Osteoblast (primary cell): ENCODE measurements around the gene HCFC2. TPM values are rescaled to one million over a fixed set of nuclear protein-coding genes. Genes with fewer than 3 reads are reported as not detected.

Experiments used
- DNase-seq: peaks from one replicate; pipeline ENCODE4 v3.0.0; 2011; ENCODE audit warnings: low spot score, mixed read lengths; ENCODE audit not compliant: insufficient read length; ENCODE audit errors: missing footprints
- H2AFZ ChIP-seq: 2 replicates; pipeline ENCODE4 v1.6.0; 2011; ENCODE audit warnings: mild to moderate bottlenecking, low read length
- H3K27ac ChIP-seq: 2 replicates; pipeline ENCODE4 v1.5.1; 2011; ENCODE audit warnings: mild to moderate bottlenecking, low read depth, low read length, moderate library complexity
- H3K27me3 ChIP-seq: 2 replicates; pipeline ENCODE4 v1.6.0; 2012; ENCODE audit warnings: mild to moderate bottlenecking, control low read depth, inconsistent platforms, low read length, moderate library complexity; ENCODE audit not compliant: insufficient read depth
- H3K36me3 ChIP-seq: 2 replicates; pipeline ENCODE4 v1.5.1; 2011; ENCODE audit warnings: mild to moderate bottlenecking, low read length, control low read depth, moderate library complexity; ENCODE audit not compliant: insufficient read depth
- H3K4me1 ChIP-seq: 2 replicates; pipeline ENCODE4 v1.5.1; 2011; ENCODE audit warnings: mild to moderate bottlenecking, low read length, control low read depth, moderate library complexity; ENCODE audit not compliant: insufficient read depth
- H3K4me2 ChIP-seq: 2 replicates; pipeline ENCODE4 v1.6.0; 2011; ENCODE audit warnings: mild to moderate bottlenecking, low read length; ENCODE audit not compliant: insufficient read depth
- H3K4me3 ChIP-seq: fragments of 200-600 bp; sonication (generic); 3 replicates; pipeline ENCODE4 v1.5.1; 2012; ENCODE audit warnings: mild to moderate bottlenecking, low read length, inconsistent platforms; ENCODE audit not compliant: insufficient read depth
- H3K79me2 ChIP-seq: 2 replicates; pipeline ENCODE4 v1.6.0; 2012; ENCODE audit warnings: mild to moderate bottlenecking, low read length, control low read depth, inconsistent platforms; ENCODE audit not compliant: insufficient read depth
- H3K9me3 ChIP-seq: 2 replicates; pipeline ENCODE4 v1.5.1; 2011; ENCODE audit warnings: low read depth, low read length, control low read depth
- H4K20me1 ChIP-seq: 2 replicates; pipeline ENCODE4 v1.6.0; 2012; ENCODE audit warnings: mild to moderate bottlenecking, low read length, control low read depth; ENCODE audit not compliant: insufficient read depth
- total RNA-seq: library from RNA; depleted of rRNA; stranded (reverse); fragments of >200 nt; gene quantifications from 2 replicates; pipeline ENCODE4 v1.2.3, GENCODE V29; 2012
- TF ChIP-seq, protein P1 (sequence below): IDR thresholded peaks from 2 replicates; pipeline ENCODE4 v1.5.1; 2011; ENCODE audit warnings: mild to moderate bottlenecking, low read depth, low read length, moderate library complexity; ENCODE audit errors: extremely low read depth

The HCFC2 gene
- total RNA-seq, 1 donor: 25.7 TPM

DNA sequence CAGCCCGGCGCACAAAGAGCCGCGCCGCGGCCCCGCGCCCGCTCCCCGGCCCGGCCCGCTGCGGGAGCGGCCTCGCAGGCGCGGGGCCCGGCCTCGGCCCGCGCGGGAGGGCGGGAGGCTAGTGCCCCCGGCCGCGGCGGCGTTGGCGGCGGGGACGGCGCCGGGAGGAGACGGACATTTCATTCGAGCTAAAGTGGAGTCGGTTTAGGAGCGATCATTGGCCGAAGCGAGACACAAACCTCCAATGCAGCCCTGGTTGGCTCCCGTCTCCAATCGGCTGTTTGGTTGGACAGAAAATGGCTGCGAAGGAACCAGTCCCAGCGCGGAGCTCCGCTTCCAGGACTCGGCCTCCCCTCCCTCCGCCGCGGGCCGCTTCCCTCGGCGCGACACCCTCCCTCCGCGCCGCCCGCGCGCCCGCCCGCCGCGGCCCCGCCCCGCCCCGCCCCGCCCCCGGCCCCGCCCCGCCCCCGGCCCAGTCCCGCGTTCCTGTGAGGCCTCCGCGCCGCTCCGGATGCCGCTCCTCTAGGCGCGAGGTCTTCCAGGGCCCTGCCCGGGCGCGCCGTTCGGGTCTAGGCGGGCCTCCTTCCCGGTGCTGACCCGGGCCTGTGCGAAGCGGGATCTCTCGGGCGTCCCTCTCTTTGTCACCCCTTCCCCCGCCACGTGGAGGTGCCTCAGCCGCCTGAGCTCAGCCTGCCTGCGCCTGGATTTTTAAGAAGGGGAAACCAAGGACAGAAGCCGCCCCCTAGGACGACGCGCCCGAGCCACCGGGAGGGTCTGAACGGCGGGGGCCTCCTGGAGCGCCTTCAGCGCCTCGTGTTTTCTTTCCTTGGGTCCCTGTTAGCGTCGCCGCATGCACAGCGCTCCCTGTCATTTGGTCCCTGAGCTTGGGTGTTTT is 73.8 kb downstream of the HCFC2 start, which contains the start of gene NFYB:
NFYB (minus strand) TSS at position 309 of the 895 bp plus-strand sequence. CDS start 2,757 bp downstream, outside the sequence.
- peak within 1 kb of the TSS; percentile 94 for H3K4me2 ChIP-seq
- TF ChIP-seq, protein P1, sequence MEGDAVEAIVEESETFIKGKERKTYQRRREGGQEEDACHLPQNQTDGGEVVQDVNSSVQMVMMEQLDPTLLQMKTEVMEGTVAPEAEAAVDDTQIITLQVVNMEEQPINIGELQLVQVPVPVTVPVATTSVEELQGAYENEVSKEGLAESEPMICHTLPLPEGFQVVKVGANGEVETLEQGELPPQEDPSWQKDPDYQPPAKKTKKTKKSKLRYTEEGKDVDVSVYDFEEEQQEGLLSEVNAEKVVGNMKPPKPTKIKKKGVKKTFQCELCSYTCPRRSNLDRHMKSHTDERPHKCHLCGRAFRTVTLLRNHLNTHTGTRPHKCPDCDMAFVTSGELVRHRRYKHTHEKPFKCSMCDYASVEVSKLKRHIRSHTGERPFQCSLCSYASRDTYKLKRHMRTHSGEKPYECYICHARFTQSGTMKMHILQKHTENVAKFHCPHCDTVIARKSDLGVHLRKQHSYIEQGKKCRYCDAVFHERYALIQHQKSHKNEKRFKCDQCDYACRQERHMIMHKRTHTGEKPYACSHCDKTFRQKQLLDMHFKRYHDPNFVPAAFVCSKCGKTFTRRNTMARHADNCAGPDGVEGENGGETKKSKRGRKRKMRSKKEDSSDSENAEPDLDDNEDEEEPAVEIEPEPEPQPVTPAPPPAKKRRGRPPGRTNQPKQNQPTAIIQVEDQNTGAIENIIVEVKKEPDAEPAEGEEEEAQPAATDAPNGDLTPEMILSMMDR: no peak
- no peaks in the 10 kb centered on the region for H3K9me3 ChIP-seq
- peak within 1 kb of the TSS; percentile 62 for H3K27ac ChIP-seq
- peaks cover 35% of the 10 kb centered on the region for H3K4me1 ChIP-seq
- peaks cover 2% of the 10 kb centered on the region for H4K20me1 ChIP-seq
- H3K79me2 ChIP-seq: peaks cover 38% of the 10 kb centered on the region
- peaks cover 6% of the 10 kb centered on the region for H3K36me3 ChIP-seq
- peak within 1 kb of the TSS; percentile 72 for H2AFZ ChIP-seq
- H3K4me3 ChIP-seq: peak within 1 kb of the TSS; percentile 82
- peak; percentile 100 for DNase-seq
- H3K27me3 ChIP-seq: no peaks in the 10 kb centered on the region

DNA sequence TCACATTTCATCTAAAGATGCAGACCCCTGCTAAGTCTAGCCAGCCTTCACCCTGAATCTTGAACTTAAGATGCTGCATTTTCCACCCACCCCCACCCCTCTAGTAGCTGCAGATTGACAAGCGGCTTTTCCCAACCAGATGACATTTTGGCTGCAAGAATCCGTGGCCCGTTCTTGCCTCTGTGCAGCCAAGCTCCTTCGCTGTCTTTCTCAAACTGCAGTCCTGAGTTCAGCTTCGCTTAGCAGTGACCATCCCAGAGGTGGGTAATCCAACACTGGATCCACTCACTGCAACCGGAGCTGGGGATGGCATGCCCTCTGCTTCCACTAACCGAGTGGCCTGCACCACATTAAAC is 74.4 kb downstream of the HCFC2 start:
- Histone ChIP-seq H3K79me2 (peaks cover 36% of the 10 kb centered on the region), H3K27ac (no peak overlapping the region), H3K36me3 (peaks cover under 1% of the 10 kb centered on the region), H4K20me1 (peaks cover 2% of the 10 kb centered on the region), H3K4me2 (peak overlapping the region; percentile 77), H3K4me3 (peak overlapping the region; percentile 65), H3K4me1 (peaks cover 35% of the 10 kb centered on the region), H2AFZ (peak overlapping the region; percentile 72), H3K27me3 (no peaks in the 10 kb centered on the region), H3K9me3 (no peaks in the 10 kb centered on the region)
- TF ChIP-seq, protein P1: no peak
- DNase-seq: peak; percentile 51

DNA sequence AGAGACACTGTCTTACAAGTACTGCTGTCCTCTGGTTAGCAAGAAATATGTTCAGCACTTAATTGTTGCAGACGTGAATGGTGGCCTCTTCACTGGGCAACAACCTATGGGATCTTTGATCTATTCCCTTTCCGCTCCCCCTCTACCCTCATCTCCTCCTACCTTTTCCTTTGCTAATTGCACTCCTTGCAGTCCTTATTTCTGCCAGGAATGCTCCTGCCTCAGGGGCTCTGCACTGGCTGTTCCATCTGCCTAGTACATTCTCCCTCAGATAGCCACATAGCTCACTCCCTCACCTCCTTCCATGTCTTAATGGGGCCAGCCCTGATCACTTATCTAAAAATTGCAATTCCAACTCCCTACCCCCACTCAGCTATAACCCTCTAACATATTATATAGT is 78.2 kb downstream of the HCFC2 start:
- no peaks in the 10 kb centered on the region for H4K20me1 ChIP-seq
- no peak overlapping the region for H3K27ac ChIP-seq
- no peak for DNase-seq
- H3K36me3 ChIP-seq: no peaks in the 10 kb centered on the region
- peaks cover 3% of the 10 kb centered on the region for H3K27me3 ChIP-seq
- TF ChIP-seq, protein P1: no peak
- no peak overlapping the region for H3K4me3 ChIP-seq
- no peaks in the 10 kb centered on the region for H3K79me2 ChIP-seq
- no peak overlapping the region for H3K4me2 ChIP-seq
- peaks cover 7% of the 10 kb centered on the region for H3K4me1 ChIP-seq
- no peaks in the 10 kb centered on the region for H3K9me3 ChIP-seq
- no peak overlapping the region for H2AFZ ChIP-seq

DNA sequence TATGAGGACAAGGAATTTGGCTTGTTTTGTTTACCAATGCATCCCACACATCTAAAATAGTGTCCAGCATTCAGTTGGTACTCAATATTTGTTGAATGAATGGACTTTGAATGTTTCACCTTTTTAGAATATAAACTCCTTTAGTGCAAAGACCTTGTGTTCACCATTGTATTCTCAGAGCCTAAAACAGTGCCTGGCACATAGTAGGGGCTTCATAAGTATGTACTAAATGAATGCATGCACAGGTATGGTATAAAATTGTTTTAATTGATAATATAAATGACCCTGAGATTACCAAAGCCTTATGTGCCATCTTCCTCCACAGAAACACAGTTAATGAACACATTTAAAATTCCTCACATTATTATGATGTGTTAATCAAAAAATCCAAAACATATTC is 78.7 kb downstream of the HCFC2 start:
- Histone ChIP-seq H3K79me2 (no peaks in the 10 kb centered on the region), H3K4me2 (no peak overlapping the region), H3K4me1 (peaks cover 7% of the 10 kb centered on the region), H3K9me3 (no peaks in the 10 kb centered on the region), H2AFZ (no peak overlapping the region), H3K27ac (no peak overlapping the region), H4K20me1 (no peaks in the 10 kb centered on the region), H3K27me3 (peaks cover 3% of the 10 kb centered on the region), H3K36me3 (no peaks in the 10 kb centered on the region), H3K4me3 (no peak overlapping the region)
- TF ChIP-seq, protein P1: no peak
- no peak for DNase-seq
